GM13976 (cell line): ENCODE results near the gene SUSD6.

Experiments
- DNase-seq: peaks from one replicate; pipeline ENCODE4 v3.0.0; 2012; ENCODE audit warnings: low spot score
- CTCF ChIP-seq: IDR thresholded peaks from 2 replicates; pipeline ENCODE4 v1.5.1; 2012; ENCODE audit warnings: borderline replicate concordance, mild to moderate bottlenecking; ENCODE audit not compliant: insufficient read depth; ENCODE audit errors: extremely low read depth, missing control alignments, control extremely low read depth
- in situ Hi-C: fragments of 300-500 bp; cut with MboI; formaldehyde crosslinking; loops from one replicate; pipeline ENCODE4 v1.12.0; 2022; ENCODE audit warnings: low sequenced_read_pairs, mixed read lengths, inconsistent platforms; ENCODE audit not compliant: unreplicated experiment

SUSD6 gene

GRCh38 chr14:69688299-69688649, 76.9 kb downstream of the SUSD6 start:
- TF ChIP-seq CTCF, result no peak
- in situ Hi-C loops, result no loop called here
- DNase-seq, result no peak

GRCh38 chr14:69690042-69690441, 78.6 kb downstream of the SUSD6 start:
- no peak for DNase-seq
- in situ Hi-C loops, result no loop called here
- no peak for TF ChIP-seq CTCF

GRCh38 chr14:69692594-69692993, 81.2 kb downstream of the SUSD6 start:
- in situ Hi-C loops, result no loop called here
- no peak for TF ChIP-seq CTCF
- DNase-seq, result no peak

GRCh38 chr14:69693145-69693544, 81.7 kb downstream of the SUSD6 start:
- in situ Hi-C loops, result no loop called here
- peak; percentile 47 for DNase-seq
- TF ChIP-seq CTCF, result no peak

GRCh38 chr14:69693801-69694729, 82.7 kb downstream of the SUSD6 start:
- DNase-seq, result no peak
- TF ChIP-seq CTCF, result no peak
- in situ Hi-C loops, result no loop called here

- no peak for DNase-seq
- in situ Hi-C loops, result no loop called here
- TF ChIP-seq CTCF, result no peak
Measured at GRCh38 chr14:69694730-69695281, 83.4 kb downstream of the SUSD6 start.
